ENCODE measurements around the gene SLC25A34.

The SLC25A34 gene

DNA sequence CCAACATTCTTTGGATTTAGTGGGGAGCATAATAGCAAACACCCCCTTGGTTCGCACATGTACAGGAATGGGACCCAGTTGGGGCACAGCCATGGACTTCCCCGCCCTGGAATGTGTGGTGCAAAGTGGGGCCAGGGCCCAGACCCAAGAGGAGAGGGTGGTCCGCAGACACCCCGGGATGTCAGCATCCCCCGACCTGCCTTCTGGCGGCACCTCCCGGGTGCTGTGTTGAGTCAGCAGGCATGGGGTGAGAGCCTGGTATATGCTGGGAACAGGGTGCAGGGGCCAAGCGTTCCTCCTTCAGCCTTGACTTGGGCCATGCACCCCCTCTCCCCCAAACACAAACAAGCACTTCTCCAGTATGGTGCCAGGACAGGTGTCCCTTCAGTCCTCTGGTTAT is 49.6 kb downstream of the SLC25A34 start:
- Histone ChIP-seq H3K4me3 (ENCODE audit: severe bottlenecking) (no peak overlapping the region), H3K36me3 (ENCODE audit: low read depth) (peaks cover 57% of the 10 kb centered on the region), H3K9me3 (ENCODE audit: severe bottlenecking) (no peaks in the 10 kb centered on the region), H3K27ac (ENCODE audit: poor library complexity, severe bottlenecking) (peak overlapping the region; percentile 86), H3K27me3 (ENCODE audit: insufficient read depth, poor library complexity, severe bottlenecking) (no peaks in the 10 kb centered on the region), H3K4me1 (ENCODE audit: insufficient read depth, poor library complexity, severe bottlenecking) (peaks cover 33% of the 10 kb centered on the region)
- TF ChIP-seq, protein P1, sequence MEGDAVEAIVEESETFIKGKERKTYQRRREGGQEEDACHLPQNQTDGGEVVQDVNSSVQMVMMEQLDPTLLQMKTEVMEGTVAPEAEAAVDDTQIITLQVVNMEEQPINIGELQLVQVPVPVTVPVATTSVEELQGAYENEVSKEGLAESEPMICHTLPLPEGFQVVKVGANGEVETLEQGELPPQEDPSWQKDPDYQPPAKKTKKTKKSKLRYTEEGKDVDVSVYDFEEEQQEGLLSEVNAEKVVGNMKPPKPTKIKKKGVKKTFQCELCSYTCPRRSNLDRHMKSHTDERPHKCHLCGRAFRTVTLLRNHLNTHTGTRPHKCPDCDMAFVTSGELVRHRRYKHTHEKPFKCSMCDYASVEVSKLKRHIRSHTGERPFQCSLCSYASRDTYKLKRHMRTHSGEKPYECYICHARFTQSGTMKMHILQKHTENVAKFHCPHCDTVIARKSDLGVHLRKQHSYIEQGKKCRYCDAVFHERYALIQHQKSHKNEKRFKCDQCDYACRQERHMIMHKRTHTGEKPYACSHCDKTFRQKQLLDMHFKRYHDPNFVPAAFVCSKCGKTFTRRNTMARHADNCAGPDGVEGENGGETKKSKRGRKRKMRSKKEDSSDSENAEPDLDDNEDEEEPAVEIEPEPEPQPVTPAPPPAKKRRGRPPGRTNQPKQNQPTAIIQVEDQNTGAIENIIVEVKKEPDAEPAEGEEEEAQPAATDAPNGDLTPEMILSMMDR (IDR thresholded peaks at IDR 0.05; ENCODE audit: poor library complexity, severe bottlenecking): no peak
- no peak for DNase-seq (ENCODE audit: low spot score)
- no peak for ATAC-seq (ENCODE audit: low read depth)

DNA sequence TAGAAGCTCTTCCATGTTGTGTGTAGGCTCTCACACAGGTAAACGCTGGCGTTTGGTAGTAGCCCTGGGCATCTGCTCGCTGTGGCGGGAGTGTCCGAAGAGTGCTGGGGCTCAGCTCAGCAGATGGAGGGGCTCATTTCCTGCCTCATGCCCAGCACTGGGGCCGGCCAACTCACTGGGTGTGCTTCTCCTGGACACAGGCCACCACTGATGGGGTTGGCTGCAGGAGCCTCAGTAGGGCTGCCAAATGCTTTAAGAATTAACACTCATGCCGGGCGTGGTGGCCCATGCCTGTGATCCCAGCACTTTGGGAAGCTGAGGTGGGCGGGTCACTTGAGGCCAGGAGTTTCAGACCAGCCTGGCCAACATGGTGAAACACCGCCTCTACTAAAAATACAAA is 50.5 kb downstream of the SLC25A34 start:
- no peak overlapping the region for H3K4me3 ChIP-seq (ENCODE audit: severe bottlenecking)
- H3K27me3 ChIP-seq (ENCODE audit: insufficient read depth, poor library complexity, severe bottlenecking): no peaks in the 10 kb centered on the region
- peaks cover 33% of the 10 kb centered on the region for H3K4me1 ChIP-seq (ENCODE audit: insufficient read depth, poor library complexity, severe bottlenecking)
- TF ChIP-seq, protein P1 (IDR thresholded peaks at IDR 0.05; ENCODE audit: poor library complexity, severe bottlenecking): no peak
- peaks cover 48% of the 10 kb centered on the region for H3K36me3 ChIP-seq (ENCODE audit: low read depth)
- DNase-seq (ENCODE audit: low spot score) (peak; percentile 74), ATAC-seq (ENCODE audit: low read depth) (peak; percentile 35)
- peak overlapping the region; percentile 86 for H3K27ac ChIP-seq (ENCODE audit: poor library complexity, severe bottlenecking)
- no peaks in the 10 kb centered on the region for H3K9me3 ChIP-seq (ENCODE audit: severe bottlenecking)

DNA sequence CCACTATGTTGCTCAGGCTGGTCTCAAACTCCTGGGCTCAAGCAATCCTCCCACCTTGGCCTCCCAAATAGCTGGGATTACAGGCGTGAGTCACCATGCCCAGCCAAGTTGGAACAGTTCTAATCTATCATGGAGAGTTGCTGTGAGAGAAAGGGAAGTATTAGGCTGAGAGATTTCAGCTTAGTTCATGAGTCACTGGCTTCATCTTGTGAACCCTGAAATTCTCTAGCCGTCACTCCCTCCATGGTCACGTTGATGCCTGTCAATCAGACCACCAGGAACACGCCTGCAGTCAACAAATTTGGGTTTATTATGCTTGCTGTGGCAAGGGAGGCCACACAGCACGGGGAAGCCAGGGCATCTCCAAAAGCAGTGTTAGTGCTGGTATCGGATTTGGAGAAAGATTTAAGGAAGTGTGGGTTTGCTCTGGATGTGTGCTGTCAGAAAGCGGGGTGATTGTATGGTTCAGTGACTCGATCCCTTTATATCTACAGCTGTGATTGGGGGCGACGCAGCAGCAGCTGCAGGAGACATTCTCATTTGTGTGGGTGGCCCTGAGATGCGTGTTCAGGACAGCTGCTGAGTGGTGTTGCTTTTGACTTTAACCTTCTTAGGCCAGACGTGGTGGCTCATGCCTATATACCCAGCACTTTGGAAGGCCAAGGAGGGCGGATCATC is 52.7 kb downstream of the SLC25A34 start:
- peak overlapping the region; percentile 86 for H3K27ac ChIP-seq (ENCODE audit: poor library complexity, severe bottlenecking)
- DNase-seq (ENCODE audit: low spot score) (no peak), ATAC-seq (ENCODE audit: low read depth) (peak; percentile 48)
- H3K9me3 ChIP-seq (ENCODE audit: severe bottlenecking): no peaks in the 10 kb centered on the region
- no peaks in the 10 kb centered on the region for H3K27me3 ChIP-seq (ENCODE audit: insufficient read depth, poor library complexity, severe bottlenecking)
- H3K36me3 ChIP-seq (ENCODE audit: low read depth): peaks cover 28% of the 10 kb centered on the region
- H3K4me3 ChIP-seq (ENCODE audit: severe bottlenecking): no peak overlapping the region
- H3K4me1 ChIP-seq (ENCODE audit: insufficient read depth, poor library complexity, severe bottlenecking): peaks cover 33% of the 10 kb centered on the region
- TF ChIP-seq, protein P1 (IDR thresholded peaks at IDR 0.05; ENCODE audit: poor library complexity, severe bottlenecking): no peak

All from RWPE2 (cell line).